ENCODE measurements around the gene SPI1. TPM values are rescaled to one million over a fixed set of nuclear protein-coding genes. Genes with fewer than 3 reads are reported as not detected.

The SPI1 gene
- total and polyA plus RNA-seq, 2 donors (not counting 1 experiment from before 2014, with no cell fraction given) = 98.3 to 119 TPM

DNA sequence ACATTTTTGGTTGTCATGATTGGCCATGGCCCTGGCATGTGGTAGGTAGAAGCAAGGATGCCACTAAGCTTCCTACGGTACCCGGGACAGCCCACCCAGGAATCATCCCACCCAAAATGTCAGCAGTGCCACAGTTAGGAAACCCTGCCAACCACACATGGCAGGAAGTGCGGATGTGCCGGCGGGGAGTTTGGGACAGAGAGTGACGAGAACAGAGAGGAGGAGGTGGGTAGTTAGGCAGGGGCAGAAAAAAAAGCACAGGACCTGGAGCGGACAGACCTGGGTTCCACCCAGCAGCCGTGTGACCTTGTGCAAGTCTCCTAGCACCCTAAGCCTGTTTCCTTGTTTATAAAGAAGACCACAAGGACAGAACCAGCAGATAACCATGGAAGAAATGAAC, 3.3 kb downstream of the SPI1 start:
- peaks cover 0 to 42% of the 10 kb centered on the region in 2 experiments for H3K36me3 ChIP-seq (replicated peaks in 1 of 2; ENCODE audit: control extremely low read depth in 1 of 2, control insufficient read depth in 1 of 2, extremely low read depth in 1 of 2, insufficient read depth in 2 of 2, low read length in 1 of 2)
- ChIA-PET POLR2A (interaction anchor here (1.2 to 1.7 kb wide), 2 partner anchors 25 to 33 kb away, joined by 9 to 15 read pairs; partner anchors contain the start of gene SLC39A13), CTCF (interaction anchor here (1.0 to 7.3 kb wide), 7 partner anchors 11 to 68 kb away, joined by 3 to 345 read pairs (median 13); partner anchors contain the start of genes PSMC3 and SLC39A13)
- H2AFZ ChIP-seq (ENCODE audit: insufficient read depth, low read depth, low read length, poor library complexity, severe bottlenecking) = no peak overlapping the region
- peaks cover 45 to 51% of the 10 kb centered on the region in 2 donors for H3K4me1 ChIP-seq (ENCODE audit: control insufficient read depth in 2 of 2, insufficient read depth in 2 of 2, low read length in 2 of 2)
- H4K20me1 ChIP-seq (ENCODE audit: control insufficient read depth, insufficient read depth, low read length, poor library complexity, severe bottlenecking) = peaks cover 46% of the 10 kb centered on the region
- peak overlapping the region; percentile 47 for H3K4me3 Mint-ChIP-seq
- no peaks in the 10 kb centered on the region for H3K27me3 ChIP-seq (replicated peaks in 1 of 4; ENCODE audit: control extremely low read depth in 1 of 4, control insufficient read depth in 3 of 4, insufficient read depth in 4 of 4, low read length in 3 of 4)
- H3K9me3 Mint-ChIP-seq (ENCODE audit: insufficient read depth) = no peaks in the 10 kb centered on the region
- no peak for ATAC-seq (ENCODE audit: low read depth)
- peak overlapping the region; percentile 100 for H3K4me2 ChIP-seq (replicated peaks; ENCODE audit: low read depth, low read length, poor library complexity, severe bottlenecking)
- no peak for DNase-seq
- H3K27ac ChIP-seq (ENCODE audit: low read length in 2 of 2) = peak overlapping the region in 1 of 2 donors; percentile 68
- H3K4me3 ChIP-seq (ENCODE audit: control extremely low read depth in 1 of 5, extremely low read depth in 1 of 5, insufficient read depth in 1 of 5, low read depth in 2 of 5, low read length in 4 of 5) = peak overlapping the region in 1 of 5 experiments; percentile 32
- no peaks in the 10 kb centered on the region for H3K27me3 Mint-ChIP-seq
- 82% methylated on average over 5 of the region's 8 CpGs for WGBS (ENCODE audit: insufficient coverage)
- H3K79me2 ChIP-seq (ENCODE audit: control insufficient read depth, insufficient read depth, low read length) = peaks cover 100% of the 10 kb centered on the region
- no peak overlapping the region for H3K9ac ChIP-seq (ENCODE audit: low read length)
- H3K9me3 ChIP-seq (ENCODE audit: control extremely low read depth in 1 of 3, control insufficient read depth in 2 of 3, insufficient read depth in 1 of 3, low read length in 2 of 3) = no peaks in the 10 kb centered on the region
- intact Hi-C loops (cut with micrococcal nuclease) = loop anchor here (10.0 kb wide), 1 partner anchor 50 kb away; no protein-coding TSS in a partner anchor
- peak overlapping the region; percentile 65 for H3K27ac Mint-ChIP-seq
- H3K4me1 Mint-ChIP-seq = peaks cover 42% of the 10 kb centered on the region
- no peak for TF ChIP-seq EZH2 (IDR thresholded peaks at IDR 0.05; ENCODE audit: borderline replicate concordance, insufficient read depth, low read depth, low read length, poor library complexity, severe bottlenecking)
- TF ChIP-seq, protein P1, sequence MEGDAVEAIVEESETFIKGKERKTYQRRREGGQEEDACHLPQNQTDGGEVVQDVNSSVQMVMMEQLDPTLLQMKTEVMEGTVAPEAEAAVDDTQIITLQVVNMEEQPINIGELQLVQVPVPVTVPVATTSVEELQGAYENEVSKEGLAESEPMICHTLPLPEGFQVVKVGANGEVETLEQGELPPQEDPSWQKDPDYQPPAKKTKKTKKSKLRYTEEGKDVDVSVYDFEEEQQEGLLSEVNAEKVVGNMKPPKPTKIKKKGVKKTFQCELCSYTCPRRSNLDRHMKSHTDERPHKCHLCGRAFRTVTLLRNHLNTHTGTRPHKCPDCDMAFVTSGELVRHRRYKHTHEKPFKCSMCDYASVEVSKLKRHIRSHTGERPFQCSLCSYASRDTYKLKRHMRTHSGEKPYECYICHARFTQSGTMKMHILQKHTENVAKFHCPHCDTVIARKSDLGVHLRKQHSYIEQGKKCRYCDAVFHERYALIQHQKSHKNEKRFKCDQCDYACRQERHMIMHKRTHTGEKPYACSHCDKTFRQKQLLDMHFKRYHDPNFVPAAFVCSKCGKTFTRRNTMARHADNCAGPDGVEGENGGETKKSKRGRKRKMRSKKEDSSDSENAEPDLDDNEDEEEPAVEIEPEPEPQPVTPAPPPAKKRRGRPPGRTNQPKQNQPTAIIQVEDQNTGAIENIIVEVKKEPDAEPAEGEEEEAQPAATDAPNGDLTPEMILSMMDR (IDR thresholded peaks at IDR 0.05) = no peak

DNA sequence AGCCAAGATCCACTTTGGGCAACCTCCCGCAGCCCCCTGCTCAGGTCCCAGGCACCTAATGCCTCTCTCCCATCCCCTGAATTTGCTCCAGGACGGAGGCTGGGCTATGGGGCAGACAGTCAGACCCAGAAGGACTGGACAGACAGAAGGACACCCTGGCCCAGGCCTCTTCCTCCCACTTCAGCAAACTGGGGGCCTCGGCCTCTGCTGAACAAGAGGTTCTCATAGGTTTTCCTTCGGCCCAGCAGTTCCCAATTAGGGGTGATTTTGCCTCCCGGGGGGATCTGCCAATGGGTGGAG, 3.7 kb downstream of the SPI1 start:
- TF ChIP-seq EZH2 (IDR thresholded peaks at IDR 0.05; ENCODE audit: borderline replicate concordance, insufficient read depth, low read depth, low read length, poor library complexity, severe bottlenecking) = no peak
- TF ChIP-seq, protein P1 (IDR thresholded peaks at IDR 0.05) = no peak
- Histone ChIP-seq H3K79me2 (ENCODE audit: control insufficient read depth, insufficient read depth, low read length) (peaks cover 100% of the 10 kb centered on the region), H3K27me3 (replicated peaks in 1 of 4; ENCODE audit: control extremely low read depth in 1 of 4, control insufficient read depth in 3 of 4, insufficient read depth in 4 of 4, low read length in 3 of 4) (no peaks in the 10 kb centered on the region), H3K4me3 (ENCODE audit: control extremely low read depth in 1 of 5, extremely low read depth in 1 of 5, insufficient read depth in 1 of 5, low read depth in 2 of 5, low read length in 4 of 5) (no peak overlapping the region), H4K20me1 (ENCODE audit: control insufficient read depth, insufficient read depth, low read length, poor library complexity, severe bottlenecking) (peaks cover 49% of the 10 kb centered on the region), H3K36me3 (replicated peaks in 1 of 2; ENCODE audit: control extremely low read depth in 1 of 2, control insufficient read depth in 1 of 2, extremely low read depth in 1 of 2, insufficient read depth in 2 of 2, low read length in 1 of 2) (peaks cover 0 to 45% of the 10 kb centered on the region in 2 experiments), H3K4me2 (replicated peaks; ENCODE audit: low read depth, low read length, poor library complexity, severe bottlenecking) (peak overlapping the region; percentile 100), H3K9me3 (ENCODE audit: control extremely low read depth in 1 of 3, control insufficient read depth in 2 of 3, insufficient read depth in 1 of 3, low read length in 2 of 3) (no peaks in the 10 kb centered on the region), H3K9ac (ENCODE audit: low read length) (no peak overlapping the region), H3K4me1 (ENCODE audit: control insufficient read depth in 2 of 2, insufficient read depth in 2 of 2, low read length in 2 of 2) (peaks cover 45 to 51% of the 10 kb centered on the region in 2 donors), H2AFZ (ENCODE audit: insufficient read depth, low read depth, low read length, poor library complexity, severe bottlenecking) (no peak overlapping the region), H3K27ac (ENCODE audit: low read length in 2 of 2) (peak overlapping the region in 1 of 2 donors; percentile 68)
- DNase-seq (no peak), ATAC-seq (ENCODE audit: low read depth) (no peak)
- Mint-ChIP-seq H3K4me1 (peaks cover 45% of the 10 kb centered on the region), H3K9me3 (ENCODE audit: insufficient read depth) (no peaks in the 10 kb centered on the region), H3K27ac (peak overlapping the region; percentile 65), H3K4me3 (peak overlapping the region; percentile 41), H3K27me3 (no peaks in the 10 kb centered on the region)
- intact Hi-C loops (cut with micrococcal nuclease) = loop anchor here (1.0 to 10.0 kb wide), 6 partner anchors 20 to 479 kb away; partner anchors contain the start of gene SLC39A13
- ChIA-PET CTCF (interaction anchor here (0.8 to 7.3 kb wide), 18 partner anchors 8 to 473 kb away, joined by 3 to 345 read pairs (median 4); partner anchors contain the start of genes DDB2, NUP160, PSMC3 and SLC39A13), POLR2A (interaction anchor here (0.6 to 1.7 kb wide), 6 partner anchors 19 to 40 kb away, joined by 3 to 15 read pairs (median 6); partner anchors contain the start of gene SLC39A13)
- 86% methylated on average over 5 of the region's 5 CpGs for WGBS (ENCODE audit: insufficient coverage)

Data from B cell (primary cell).